ENCODE data around the gene KIAA0408. TPM values are rescaled to one million over a fixed set of nuclear protein-coding genes. Genes with fewer than 3 reads are reported as not detected.

Gene KIAA0408
- total RNA-seq, 1 experiment from 2014 or later = 3.1 TPM

DNA sequence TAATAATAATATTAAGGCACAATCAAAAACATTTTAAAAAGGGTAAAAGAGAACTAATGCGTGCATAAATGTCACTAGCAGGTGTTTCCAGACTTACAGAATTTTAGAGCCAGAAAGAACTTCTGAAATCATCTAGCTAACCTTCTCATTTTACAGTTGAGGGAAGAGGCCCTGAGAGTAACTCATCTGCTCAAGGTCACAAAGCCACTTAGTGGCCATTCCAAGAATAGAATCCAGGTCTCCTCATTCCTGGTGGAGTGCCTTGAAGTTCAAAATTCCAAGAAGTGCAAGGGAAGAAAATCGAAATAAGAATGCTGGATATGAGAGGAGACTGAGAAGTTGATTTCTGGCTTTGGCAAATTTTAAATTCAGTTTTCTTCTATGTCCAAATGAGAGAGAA, 3.2 kb upstream of the KIAA0408 start:
- no peaks in the 10 kb centered on the region for H3K79me2 ChIP-seq (ENCODE audit: insufficient read depth, low read length)
- H3K56ac ChIP-seq (ENCODE audit: insufficient read length, low read depth, low read length) = no peak overlapping the region
- no peaks in the 10 kb centered on the region for H3K79me1 ChIP-seq (ENCODE audit: insufficient read depth, low read depth, low read length, poor library complexity, severe bottlenecking)
- Mint-ChIP-seq H3K36me3 (ENCODE audit: insufficient read depth in 1 of 3, low read depth in 3 of 3) (no peaks in the 10 kb centered on the region), H3K27ac (no peak overlapping the region), H3K9me3 (no peaks in the 10 kb centered on the region), H3K4me1 (peaks cover 38 to 41% of the 10 kb centered on the region in 2 experiments), H3K27me3 (ENCODE audit: low read depth) (no peaks in the 10 kb centered on the region), H3K4me3 (no peak overlapping the region)
- no peaks in the 10 kb centered on the region for H3K9me3 ChIP-seq (ENCODE audit: control insufficient read depth, low read depth, low read length)
- H3K14ac ChIP-seq (ENCODE audit: insufficient read depth, low read length) = no peak overlapping the region
- H2BK12ac ChIP-seq (ENCODE audit: insufficient read length, low read depth, low read length) = no peak overlapping the region
- WGBS (ENCODE audit: extremely low coverage, insufficient read length, low lambda C conversion rate) = no CpG with 5 or more reads among the region's 2 CpGs
- no peak overlapping the region for H2BK5ac ChIP-seq (ENCODE audit: insufficient read length, low read length)
- no peak for DNase-seq
- H3K4ac ChIP-seq (ENCODE audit: low read depth, low read length) = no peak overlapping the region
- H3K23ac ChIP-seq (ENCODE audit: insufficient read length, low read depth, low read length) = no peak overlapping the region
- H2AFZ ChIP-seq (ENCODE audit: low read length) = no peak overlapping the region
- H3K18ac ChIP-seq (ENCODE audit: insufficient read length, low read depth, low read length) = no peak overlapping the region
- no peak overlapping the region for H2AK5ac ChIP-seq (ENCODE audit: insufficient read length, low read length)
- no peaks in the 10 kb centered on the region for H3K23me2 ChIP-seq (ENCODE audit: insufficient read length, low read depth, low read length, poor library complexity, severe bottlenecking)
- no peaks in the 10 kb centered on the region for H4K20me1 ChIP-seq (ENCODE audit: control insufficient read depth, insufficient read depth, insufficient read length)
- no peaks in the 10 kb centered on the region; the same call in 1 of the 2 replicates for H3K4me1 ChIP-seq (ENCODE audit: insufficient read depth, low read length)
- H3K27me3 ChIP-seq (ENCODE audit: insufficient read depth, low read length) = no peaks in the 10 kb centered on the region
- no peak overlapping the region for H4K8ac ChIP-seq (replicated peaks; ENCODE audit: insufficient read length, low read depth, low read length)
- no peak overlapping the region for H3T11ph ChIP-seq (ENCODE audit: low read length)
- no peak overlapping the region for H3K9ac ChIP-seq (ENCODE audit: extremely low read depth, insufficient read length, low read length)
- TF ChIP-seq, protein P1, sequence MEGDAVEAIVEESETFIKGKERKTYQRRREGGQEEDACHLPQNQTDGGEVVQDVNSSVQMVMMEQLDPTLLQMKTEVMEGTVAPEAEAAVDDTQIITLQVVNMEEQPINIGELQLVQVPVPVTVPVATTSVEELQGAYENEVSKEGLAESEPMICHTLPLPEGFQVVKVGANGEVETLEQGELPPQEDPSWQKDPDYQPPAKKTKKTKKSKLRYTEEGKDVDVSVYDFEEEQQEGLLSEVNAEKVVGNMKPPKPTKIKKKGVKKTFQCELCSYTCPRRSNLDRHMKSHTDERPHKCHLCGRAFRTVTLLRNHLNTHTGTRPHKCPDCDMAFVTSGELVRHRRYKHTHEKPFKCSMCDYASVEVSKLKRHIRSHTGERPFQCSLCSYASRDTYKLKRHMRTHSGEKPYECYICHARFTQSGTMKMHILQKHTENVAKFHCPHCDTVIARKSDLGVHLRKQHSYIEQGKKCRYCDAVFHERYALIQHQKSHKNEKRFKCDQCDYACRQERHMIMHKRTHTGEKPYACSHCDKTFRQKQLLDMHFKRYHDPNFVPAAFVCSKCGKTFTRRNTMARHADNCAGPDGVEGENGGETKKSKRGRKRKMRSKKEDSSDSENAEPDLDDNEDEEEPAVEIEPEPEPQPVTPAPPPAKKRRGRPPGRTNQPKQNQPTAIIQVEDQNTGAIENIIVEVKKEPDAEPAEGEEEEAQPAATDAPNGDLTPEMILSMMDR (conservative IDR thresholded peaks at IDR 0.05) = peak; percentile 47
- no peak overlapping the region for H2BK15ac ChIP-seq (ENCODE audit: low read depth, low read length)
- no peak overlapping the region for H3K4me2 ChIP-seq (ENCODE audit: insufficient read depth, insufficient read length, low read length)
- H4K91ac ChIP-seq (ENCODE audit: insufficient read length, low read depth, low read length) = no peak overlapping the region
- H2BK120ac ChIP-seq (ENCODE audit: low read depth, low read length, poor library complexity, severe bottlenecking) = no peak overlapping the region
- H4K5ac ChIP-seq (ENCODE audit: insufficient read length, low read depth, low read length) = no peak overlapping the region
- no peak overlapping the region for H3K27ac ChIP-seq (ENCODE audit: insufficient read length, low read depth, low read length)
- H2BK20ac ChIP-seq (ENCODE audit: low read depth, low read length, poor library complexity, severe bottlenecking) = no peak overlapping the region

Measured in H9 (cell line).